ENCODE measurements around the gene ZNF804A. TPM values are rescaled to one million over a fixed set of nuclear protein-coding genes. Genes with fewer than 3 reads are reported as not detected.

ZNF804A gene
- total and polyA plus RNA-seq, 2 of the 4 experiments (the other 2 are of a cell fraction), result 2.2 to 2.7 TPM

DNA sequence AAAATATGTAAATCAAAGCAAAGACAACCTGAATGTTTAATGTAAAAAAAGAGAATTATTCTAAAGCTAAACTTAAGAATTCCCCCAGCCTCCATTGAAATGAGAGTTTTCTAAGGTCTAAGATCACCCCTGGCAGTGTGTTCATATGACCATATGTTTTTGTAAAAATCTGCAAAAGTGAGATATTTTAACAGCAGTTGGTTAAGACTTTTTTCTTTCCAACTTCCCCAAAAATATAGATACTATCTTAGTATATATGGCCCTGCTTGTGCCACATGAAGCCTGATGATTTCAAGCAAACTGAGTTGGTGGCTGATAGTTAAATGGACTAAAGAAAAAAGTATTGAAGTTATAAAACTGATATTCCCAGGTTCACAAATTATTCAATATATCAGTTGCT is 35.4 kb downstream of the ZNF804A start:
- Histone ChIP-seq H4K5ac (ENCODE audit: low read depth, low read length) (no peak overlapping the region), H3K4me3 (ENCODE audit: insufficient read depth, low read depth, low read length) (no peak overlapping the region), H4K91ac (ENCODE audit: insufficient read depth, low read depth, low read length) (no peak overlapping the region), H3K27me3 (ENCODE audit: control insufficient read depth, insufficient read depth, low read length) (no peaks in the 10 kb centered on the region), H4K20me1 (ENCODE audit: insufficient read depth, low read length) (no peaks in the 10 kb centered on the region), H4K8ac (ENCODE audit: low read depth in 2 of 2, low read length in 2 of 2) (no peak overlapping the region), H3K56ac (ENCODE audit: extremely low read depth, insufficient read depth, low read length) (no peak overlapping the region), H3K9me1 (ENCODE audit: insufficient read depth, low read length) (no peaks in the 10 kb centered on the region), H3K18ac (ENCODE audit: low read depth, low read length) (no peak overlapping the region), H3K79me1 (ENCODE audit: low read depth in 1 of 2, low read length in 2 of 2) (no peaks in the 10 kb centered on the region; a peak in 1 of 4 replicates), H2BK20ac (ENCODE audit: low read depth, low read length) (no peak overlapping the region), H3K4me1 (ENCODE audit: control insufficient read depth, insufficient read depth, low read length) (0 out of 2 replicates have a peak, but pooled peaks cover 2% of the 10 kb centered on the region), H2AK5ac (ENCODE audit: low read depth, low read length) (no peak overlapping the region), H2AFZ (replicated peaks; ENCODE audit: low read length, poor library complexity) (no peak overlapping the region), H2BK15ac (ENCODE audit: low read depth, low read length) (no peak overlapping the region), H3K23ac (ENCODE audit: low read depth, low read length) (no peak overlapping the region), H3K9ac (ENCODE audit: low read depth, low read length) (no peak overlapping the region), H2BK120ac (ENCODE audit: low read depth, low read length) (no peak overlapping the region), H2BK5ac (ENCODE audit: low read depth, low read length, poor library complexity, severe bottlenecking) (no peak overlapping the region), H3K4ac (ENCODE audit: low read depth, low read length) (no peak overlapping the region), H3K9me3 (ENCODE audit: control insufficient read depth, insufficient read depth, low read length) (no peaks in the 10 kb centered on the region), H2AK9ac (replicated peaks; ENCODE audit: low read depth, low read length, poor library complexity) (no peak overlapping the region), H3K14ac (replicated peaks; ENCODE audit: low read depth, low read length) (no peak overlapping the region), H3K27ac (ENCODE audit: insufficient read depth, low read length) (no peak overlapping the region), H3K4me2 (ENCODE audit: low read depth, low read length) (no peak overlapping the region), H3K36me3 (ENCODE audit: control insufficient read depth, insufficient read depth, low read length) (no peaks in the 10 kb centered on the region)
- BruUV-seq (replicated peaks), result no TSS peak
- DNase-seq, result no peak
- ATAC-seq (ENCODE audit: low read depth), result no peak
- dilution Hi-C loops (cut with HindIII; ENCODE audit: low sequenced_read_pairs, unreplicated experiment), result no loop called here
- in situ Hi-C loops (cut with MboI; ENCODE audit: low sequenced_read_pairs), result loop anchor here (25.0 kb wide), 1 partner anchor 1104 kb away; the partner anchor contains the start of gene FSIP2
- ChIA-PET CTCF (no interaction called here), POLR2A (ENCODE audit: unreplicated experiment) (no interaction called here)
- TF ChIP-seq RCOR1 (IDR thresholded peaks at IDR 0.05; ENCODE audit: insufficient replicate concordance, low read length) (no peak), CEBPB (IDR thresholded peaks at IDR 0.05; ENCODE audit: low read depth, low read length) (no peak), FOS (IDR thresholded peaks at IDR 0.05; ENCODE audit: low read depth, low read length) (no peak), SMC3 (IDR thresholded peaks at IDR 0.05; ENCODE audit: low read depth, low read length) (no peak), CHD1 (IDR thresholded peaks at IDR 0.05; ENCODE audit: low read depth, low read length) (no peak), MAFK (IDR thresholded peaks at IDR 0.05; ENCODE audit: low read depth, low read length) (no peak), MXI1 (IDR thresholded peaks at IDR 0.05; ENCODE audit: borderline replicate concordance, low read depth, low read length) (no peak), MAZ (IDR thresholded peaks at IDR 0.05; ENCODE audit: borderline replicate concordance, low read depth, low read length) (no peak), POLR2A (IDR thresholded peaks at IDR 0.05; ENCODE audit: low read depth, low read length) (no peak), NFE2L2 (IDR thresholded peaks at IDR 0.05; ENCODE audit: low read depth, low read length) (no peak), RFX5 (IDR thresholded peaks at IDR 0.05; ENCODE audit: low read depth, low read length) (no peak)
- TF ChIP-seq, protein P1, sequence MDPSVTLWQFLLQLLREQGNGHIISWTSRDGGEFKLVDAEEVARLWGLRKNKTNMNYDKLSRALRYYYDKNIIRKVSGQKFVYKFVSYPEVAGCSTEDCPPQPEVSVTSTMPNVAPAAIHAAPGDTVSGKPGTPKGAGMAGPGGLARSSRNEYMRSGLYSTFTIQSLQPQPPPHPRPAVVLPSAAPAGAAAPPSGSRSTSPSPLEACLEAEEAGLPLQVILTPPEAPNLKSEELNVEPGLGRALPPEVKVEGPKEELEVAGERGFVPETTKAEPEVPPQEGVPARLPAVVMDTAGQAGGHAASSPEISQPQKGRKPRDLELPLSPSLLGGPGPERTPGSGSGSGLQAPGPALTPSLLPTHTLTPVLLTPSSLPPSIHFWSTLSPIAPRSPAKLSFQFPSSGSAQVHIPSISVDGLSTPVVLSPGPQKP (IDR thresholded peaks at IDR 0.05; ENCODE audit: borderline replicate concordance, low read depth, low read length), result no peak
- TF ChIP-seq, protein P2, sequence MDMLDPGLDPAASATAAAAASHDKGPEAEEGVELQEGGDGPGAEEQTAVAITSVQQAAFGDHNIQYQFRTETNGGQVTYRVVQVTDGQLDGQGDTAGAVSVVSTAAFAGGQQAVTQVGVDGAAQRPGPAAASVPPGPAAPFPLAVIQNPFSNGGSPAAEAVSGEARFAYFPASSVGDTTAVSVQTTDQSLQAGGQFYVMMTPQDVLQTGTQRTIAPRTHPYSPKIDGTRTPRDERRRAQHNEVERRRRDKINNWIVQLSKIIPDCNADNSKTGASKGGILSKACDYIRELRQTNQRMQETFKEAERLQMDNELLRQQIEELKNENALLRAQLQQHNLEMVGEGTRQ (IDR thresholded peaks at IDR 0.05; ENCODE audit: low read depth, low read length), result no peak
- TF ChIP-seq, protein P3, sequence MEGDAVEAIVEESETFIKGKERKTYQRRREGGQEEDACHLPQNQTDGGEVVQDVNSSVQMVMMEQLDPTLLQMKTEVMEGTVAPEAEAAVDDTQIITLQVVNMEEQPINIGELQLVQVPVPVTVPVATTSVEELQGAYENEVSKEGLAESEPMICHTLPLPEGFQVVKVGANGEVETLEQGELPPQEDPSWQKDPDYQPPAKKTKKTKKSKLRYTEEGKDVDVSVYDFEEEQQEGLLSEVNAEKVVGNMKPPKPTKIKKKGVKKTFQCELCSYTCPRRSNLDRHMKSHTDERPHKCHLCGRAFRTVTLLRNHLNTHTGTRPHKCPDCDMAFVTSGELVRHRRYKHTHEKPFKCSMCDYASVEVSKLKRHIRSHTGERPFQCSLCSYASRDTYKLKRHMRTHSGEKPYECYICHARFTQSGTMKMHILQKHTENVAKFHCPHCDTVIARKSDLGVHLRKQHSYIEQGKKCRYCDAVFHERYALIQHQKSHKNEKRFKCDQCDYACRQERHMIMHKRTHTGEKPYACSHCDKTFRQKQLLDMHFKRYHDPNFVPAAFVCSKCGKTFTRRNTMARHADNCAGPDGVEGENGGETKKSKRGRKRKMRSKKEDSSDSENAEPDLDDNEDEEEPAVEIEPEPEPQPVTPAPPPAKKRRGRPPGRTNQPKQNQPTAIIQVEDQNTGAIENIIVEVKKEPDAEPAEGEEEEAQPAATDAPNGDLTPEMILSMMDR (conservative IDR thresholded peaks at IDR 0.05; ENCODE audit: low read depth, low read length), result no peak
- intact Hi-C loops (cut with micrococcal nuclease), result no loop called here
